Astrocyte of the spinal cord (primary cell): Measurements from ENCODE around the gene PDE9A.

Experiments used
- DNase-seq: peaks from one replicate; pipeline ENCODE4 v3.0.0; 2011; ENCODE audit warnings: low read depth, low spot score
- H3K4me3 ChIP-seq: 2 replicates; pipeline ENCODE4 v1.5.1; 2011; ENCODE audit warnings: low read depth, mild to moderate bottlenecking, low read length, moderate library complexity
- in situ Hi-C: cut with HindIII; loops from 2 replicates; pipeline ENCODE4 v1.10.0; 2017; ENCODE audit warnings: low sequenced_read_pairs
- TF ChIP-seq, protein P1 (sequence below): IDR thresholded peaks from 2 replicates; pipeline ENCODE4 v1.5.1; 2012; ENCODE audit warnings: low read depth, mild to moderate bottlenecking, low read length, inconsistent platforms

The PDE9A gene

DNA sequence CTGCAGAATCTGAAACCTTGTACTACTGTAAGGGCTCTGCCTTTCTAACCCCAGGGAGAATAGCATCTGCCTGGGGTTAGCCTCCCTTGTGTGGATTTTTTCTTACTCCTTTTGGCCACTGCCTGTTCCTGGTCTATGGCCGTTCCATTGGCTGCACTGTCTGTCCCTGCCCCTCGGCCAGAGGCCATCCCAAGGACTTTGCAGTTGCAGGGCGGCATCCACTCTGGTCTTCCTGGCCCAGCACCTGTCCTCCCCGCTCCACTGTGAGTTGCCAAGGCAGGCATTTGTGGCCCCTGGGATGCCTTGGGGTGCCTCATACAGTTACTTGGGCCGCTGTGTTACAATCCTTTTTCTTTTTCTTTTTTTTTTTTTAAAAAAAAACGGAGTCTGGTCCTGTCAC, 45.8 kb downstream of the PDE9A start:
- in situ Hi-C loops: no loop called here
- no peak overlapping the region for H3K4me3 ChIP-seq
- DNase-seq: no peak
- TF ChIP-seq, protein P1, sequence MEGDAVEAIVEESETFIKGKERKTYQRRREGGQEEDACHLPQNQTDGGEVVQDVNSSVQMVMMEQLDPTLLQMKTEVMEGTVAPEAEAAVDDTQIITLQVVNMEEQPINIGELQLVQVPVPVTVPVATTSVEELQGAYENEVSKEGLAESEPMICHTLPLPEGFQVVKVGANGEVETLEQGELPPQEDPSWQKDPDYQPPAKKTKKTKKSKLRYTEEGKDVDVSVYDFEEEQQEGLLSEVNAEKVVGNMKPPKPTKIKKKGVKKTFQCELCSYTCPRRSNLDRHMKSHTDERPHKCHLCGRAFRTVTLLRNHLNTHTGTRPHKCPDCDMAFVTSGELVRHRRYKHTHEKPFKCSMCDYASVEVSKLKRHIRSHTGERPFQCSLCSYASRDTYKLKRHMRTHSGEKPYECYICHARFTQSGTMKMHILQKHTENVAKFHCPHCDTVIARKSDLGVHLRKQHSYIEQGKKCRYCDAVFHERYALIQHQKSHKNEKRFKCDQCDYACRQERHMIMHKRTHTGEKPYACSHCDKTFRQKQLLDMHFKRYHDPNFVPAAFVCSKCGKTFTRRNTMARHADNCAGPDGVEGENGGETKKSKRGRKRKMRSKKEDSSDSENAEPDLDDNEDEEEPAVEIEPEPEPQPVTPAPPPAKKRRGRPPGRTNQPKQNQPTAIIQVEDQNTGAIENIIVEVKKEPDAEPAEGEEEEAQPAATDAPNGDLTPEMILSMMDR: no peak

DNA sequence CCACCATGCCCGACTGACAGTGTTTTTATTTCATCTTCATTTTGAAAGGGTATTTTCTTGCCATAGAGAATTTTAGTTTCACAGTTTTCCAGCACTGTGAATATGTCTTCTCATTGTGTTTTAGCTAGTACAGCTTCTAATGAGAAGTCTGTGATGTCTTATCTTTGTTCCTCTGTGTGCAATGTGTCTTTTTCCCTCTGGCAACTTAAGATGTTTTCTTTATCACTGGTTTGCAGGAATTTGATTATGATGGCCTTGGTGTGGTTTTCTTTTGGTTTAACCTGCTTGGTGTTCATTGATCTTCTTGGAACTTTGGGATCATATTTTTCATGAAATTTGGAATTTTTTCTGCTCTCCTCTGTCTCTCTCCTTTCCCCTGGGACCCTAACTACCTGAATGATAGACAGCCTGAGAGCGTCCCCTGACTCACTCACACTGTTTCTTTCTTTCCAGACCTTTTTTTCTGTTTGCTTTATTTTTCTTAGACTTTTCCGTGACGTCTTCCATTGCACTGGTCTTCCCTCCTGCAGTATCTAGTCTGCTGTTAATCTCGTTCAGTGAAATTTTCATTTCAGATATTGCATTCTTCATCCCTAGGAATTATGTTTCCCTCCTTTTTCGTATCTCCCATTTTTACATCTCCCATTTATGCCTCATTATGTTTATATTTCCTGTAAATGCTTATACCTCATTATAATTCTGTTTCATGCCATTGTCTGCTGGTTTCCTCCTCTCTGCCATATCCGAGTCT, 48.5 kb downstream of the PDE9A start:
- no peak overlapping the region for H3K4me3 ChIP-seq
- TF ChIP-seq, protein P1: no peak
- in situ Hi-C loops: no loop called here
- no peak for DNase-seq

DNA sequence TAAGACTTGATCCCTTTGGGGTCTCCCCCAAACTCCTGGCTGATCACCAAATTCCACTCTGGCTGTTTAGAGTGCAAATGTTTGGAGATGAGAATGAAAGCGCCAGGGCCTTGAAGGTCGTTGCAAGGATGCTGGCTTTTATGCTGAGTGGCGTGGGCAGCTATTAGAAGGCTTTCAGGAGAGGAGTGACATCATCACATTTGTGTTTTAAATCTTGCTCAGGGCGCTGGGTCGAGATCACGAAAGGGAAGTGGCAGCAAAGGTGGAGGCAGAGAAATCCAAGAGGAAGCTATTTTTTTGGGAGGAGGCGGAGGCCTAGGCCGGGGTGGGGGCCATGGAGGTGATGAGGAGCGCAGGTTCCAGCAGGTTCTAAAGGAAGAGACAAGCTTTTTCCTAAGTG, 49.3 kb downstream of the PDE9A start:
- TF ChIP-seq, protein P1: no peak
- no peak overlapping the region for H3K4me3 ChIP-seq
- no peak for DNase-seq
- in situ Hi-C loops: no loop called here

DNA sequence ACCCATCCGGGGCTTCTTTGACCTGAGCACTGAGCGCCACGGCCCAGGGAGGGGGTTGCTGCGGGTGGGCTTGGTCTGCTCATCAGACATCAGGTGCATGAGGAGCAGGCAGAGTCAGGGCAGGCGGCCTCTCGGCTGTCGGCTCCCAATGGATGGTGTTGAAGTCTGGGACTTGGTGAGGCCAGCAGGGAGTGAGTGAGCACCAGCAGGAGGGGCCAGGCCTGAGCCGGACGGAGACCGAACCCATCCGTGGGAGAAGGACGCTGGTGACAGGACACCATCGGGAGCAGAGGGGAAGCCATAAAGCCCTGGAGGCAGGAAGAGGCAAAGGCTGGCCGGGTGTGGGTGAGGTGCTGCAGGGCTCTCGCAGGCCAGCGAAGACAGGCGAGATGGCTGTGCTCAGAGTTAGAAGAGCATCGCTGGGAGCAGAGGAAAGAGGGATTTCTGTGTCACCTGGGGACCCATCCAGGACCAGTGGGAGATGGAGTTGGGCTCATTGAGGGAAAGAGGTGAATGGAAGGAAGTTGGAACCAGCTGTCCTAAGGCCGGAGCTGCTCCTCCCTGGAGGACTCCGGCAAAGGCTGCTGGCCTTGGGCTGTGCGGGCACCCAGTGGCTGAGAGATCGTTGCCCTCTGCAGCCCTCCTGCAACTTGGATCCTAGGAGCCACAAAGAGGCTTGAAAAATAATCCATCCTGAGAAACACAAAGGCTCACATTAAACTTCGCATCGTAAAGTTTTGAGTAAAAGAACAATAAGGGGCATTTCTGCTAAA, 49.9 kb downstream of the PDE9A start:
- TF ChIP-seq, protein P1: no peak
- in situ Hi-C loops: no loop called here

DNA sequence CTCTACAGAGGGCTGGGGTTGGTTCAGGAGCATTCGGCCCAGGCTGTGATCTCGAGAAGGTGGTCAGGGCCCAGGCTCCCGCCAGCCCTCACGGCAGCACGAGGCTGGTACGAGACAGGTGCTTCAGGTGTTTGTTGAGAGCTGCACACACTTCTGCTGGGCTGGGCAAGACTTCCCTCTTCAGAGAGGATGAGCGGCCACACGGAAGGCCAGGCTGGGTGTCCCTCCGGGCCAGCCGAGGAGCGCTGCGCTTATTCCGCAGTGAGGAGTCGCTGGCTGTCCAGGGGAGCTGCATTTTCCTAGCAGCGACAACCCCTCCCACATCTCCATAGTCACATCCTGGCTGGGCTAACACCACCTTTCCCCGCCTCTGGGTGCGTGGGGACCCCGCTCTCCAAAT, 50.5 kb downstream of the PDE9A start:
- no peak for DNase-seq
- TF ChIP-seq, protein P1: no peak
- in situ Hi-C loops: no loop called here
- H3K4me3 ChIP-seq: no peak overlapping the region

More for the DNA sequence above, 49.9 kb downstream of the PDE9A start:
- H3K4me3 ChIP-seq: no peak overlapping the region
- DNase-seq: no peak

DNA sequence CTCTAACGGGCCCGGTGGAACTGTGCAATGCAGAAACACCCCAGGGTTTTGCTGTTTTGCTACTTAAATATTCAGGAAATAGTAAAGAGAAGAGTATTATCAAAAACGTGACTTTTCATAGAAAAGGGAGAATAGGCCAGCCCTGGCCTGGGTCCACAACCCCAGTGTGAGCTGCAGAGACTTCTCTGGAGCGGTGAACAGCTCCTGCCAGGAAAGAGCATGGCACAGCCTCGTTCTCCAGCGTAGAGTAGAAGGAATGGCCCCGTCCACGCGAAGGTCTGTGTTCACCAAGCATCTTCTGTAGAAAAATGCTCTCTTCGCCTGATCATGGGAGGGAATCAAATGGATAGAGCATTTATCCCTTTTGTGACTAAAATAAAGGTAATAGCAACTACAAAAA, 51.4 kb downstream of the PDE9A start:
- DNase-seq: no peak
- H3K4me3 ChIP-seq: no peak overlapping the region
- in situ Hi-C loops: no loop called here
- TF ChIP-seq, protein P1: no peak
